Spinal cord (tissue), 10 donors: Measurements from ENCODE around the gene IRAK2. TPM values are rescaled to one million over a fixed set of nuclear protein-coding genes. Genes with fewer than 3 reads are reported as not detected.

ENCODE experiments used
- DNase-seq, 6 donors: peaks; one replicate each; pipeline versions ENCODE4 v3.0.0 to v3.0.0-alpha.2; 2013 to 2015; ENCODE audit warnings: low spot score in 6 of 6, low read depth in 4 of 6
- H3K27ac ChIP-seq: one replicate; pipeline ENCODE4 v1.5.1; 2013; ENCODE audit warnings: low read depth, low read length, control low read depth
- H3K27me3 ChIP-seq: one replicate; pipeline ENCODE4 v1.6.1; 2013; ENCODE audit warnings: low read length; ENCODE audit not compliant: control insufficient read depth, insufficient read depth
- H3K36me3 ChIP-seq: one replicate; pipeline ENCODE4 v1.6.1; 2013; ENCODE audit warnings: low read length; ENCODE audit not compliant: control insufficient read depth, insufficient read depth
- H3K4me1 ChIP-seq: one replicate; pipeline ENCODE4 v1.6.1; 2013; ENCODE audit warnings: low read length; ENCODE audit not compliant: control insufficient read depth, insufficient read depth
- H3K4me3 ChIP-seq: one replicate; pipeline ENCODE4 v1.5.1; 2013; ENCODE audit warnings: low read depth, low read length, control low read depth
- H3K9me3 ChIP-seq: one replicate; pipeline ENCODE4 v1.6.1; 2013; ENCODE audit warnings: low read length; ENCODE audit not compliant: control insufficient read depth, insufficient read depth
- WGBS: methylation state at CpG from one replicate; pipeline ENCODE4 v1.1.5; 2013; ENCODE audit warnings: missing lambda C conversion rate; ENCODE audit not compliant: insufficient coverage; 5-methylcytosine and 5-hydroxymethylcytosine counted together
- polyA plus RNA-seq, 2 donors: library from polyadenylated mRNA; unstranded; fragments of 120-200 nt; gene quantifications; one replicate each; pipeline ENCODE4 v1.2.1, GENCODE V29; 2013; ENCODE audit not compliant: insufficient read length in 2 of 2
- total RNA-seq, 2 donors: library from RNA; depleted of rRNA in 1 of 2; stranded (reverse); fragments of 120-200 nt in 1 of 2; fragments of >200 nt in 1 of 2; gene quantifications; one replicate each; pipeline versions ENCODE4 v1.2.3 to v1.2.4, GENCODE V29; 2013 to 2014
- donor health status: healthy.

IRAK2 gene
- total and polyA plus RNA-seq, 4 donors, result 2.6 to 6.1 (median 5.0) TPM

GRCh38 chr3:10247679-10248183 is 83.0 kb downstream of the IRAK2 start:
- Histone ChIP-seq H3K4me1 (peaks cover 17% of the 10 kb centered on the region), H3K27me3 (no peaks in the 10 kb centered on the region), H3K36me3 (peaks cover 13% of the 10 kb centered on the region), H3K27ac (peak overlapping the region; percentile 70), H3K9me3 (no peaks in the 10 kb centered on the region), H3K4me3 (peak overlapping the region; percentile 47)
- DNase-seq, result no peak
- WGBS, result 27% methylated on average over 4 of the region's 14 CpGs

GRCh38 chr3:10248184-10248983 is 83.7 kb downstream of the IRAK2 start, which contains the start of gene TATDN2:
Gene TATDN2 (plus strand): TSS chr3:10248459. CDS start chr3:10249201, 742 bp downstream.
- H3K27me3 ChIP-seq, result no peaks in the 10 kb centered on the region
- peak within 1 kb of the TSS; percentile 70 for H3K27ac ChIP-seq
- WGBS, result 0% methylated on average over 80 of the region's 80 CpGs
- H3K36me3 ChIP-seq, result peaks cover 16% of the 10 kb centered on the region
- H3K9me3 ChIP-seq, result no peaks in the 10 kb centered on the region
- peaks cover 17% of the 10 kb centered on the region for H3K4me1 ChIP-seq
- peak; percentile 86 to 99 (median 91) for DNase-seq
- H3K4me3 ChIP-seq, result peak within 1 kb of the TSS; percentile 78

- peaks cover 17% of the 10 kb centered on the region for H3K4me1 ChIP-seq
- DNase-seq, result peak in 2 of 6 donors; percentile 17 to 38
Observed at GRCh38 chr3:10248984-10249748, 84.4 kb downstream of the IRAK2 start.

GRCh38 chr3:10249833-10250232 is 85.1 kb downstream of the IRAK2 start:
- Histone ChIP-seq H3K9me3 (no peaks in the 10 kb centered on the region), H3K4me3 (peak overlapping the region; percentile 78), H3K4me1 (peaks cover 17% of the 10 kb centered on the region), H3K27me3 (no peaks in the 10 kb centered on the region), H3K36me3 (peaks cover 26% of the 10 kb centered on the region), H3K27ac (no peak overlapping the region)
- DNase-seq, result no peak
- no CpG with 5 or more reads among the region's 3 CpGs for whole genome bisulfite sequencing

More at GRCh38 chr3:10248984-10249748, 84.4 kb downstream of the IRAK2 start:
- peak overlapping the region; percentile 52 for H3K27ac ChIP-seq
- peak overlapping the region; percentile 78 for H3K4me3 ChIP-seq
- WGBS, result 2% methylated on average over 28 of the region's 32 CpGs
- H3K9me3 ChIP-seq, result no peaks in the 10 kb centered on the region
- peaks cover 22% of the 10 kb centered on the region for H3K36me3 ChIP-seq
- H3K27me3 ChIP-seq, result no peaks in the 10 kb centered on the region

GRCh38 chr3:10251006-10251405 is 86.3 kb downstream of the IRAK2 start:
- H3K27me3 ChIP-seq, result no peaks in the 10 kb centered on the region
- WGBS, result 93% methylated on average over 2 of the region's 3 CpGs
- no peak overlapping the region for H3K4me3 ChIP-seq
- DNase-seq, result no peak
- H3K36me3 ChIP-seq, result peaks cover 35% of the 10 kb centered on the region
- H3K9me3 ChIP-seq, result no peaks in the 10 kb centered on the region
- H3K27ac ChIP-seq, result no peak overlapping the region
- peaks cover 17% of the 10 kb centered on the region for H3K4me1 ChIP-seq

GRCh38 chr3:10253731-10254130 is 89.0 kb downstream of the IRAK2 start:
- no peak overlapping the region for H3K4me3 ChIP-seq
- no peaks in the 10 kb centered on the region for H3K9me3 ChIP-seq
- H3K36me3 ChIP-seq, result peaks cover 43% of the 10 kb centered on the region
- H3K27me3 ChIP-seq, result no peaks in the 10 kb centered on the region
- peaks cover 12% of the 10 kb centered on the region for H3K4me1 ChIP-seq
- WGBS, result 97% methylated on average over 3 of the region's 3 CpGs
- no peak overlapping the region for H3K27ac ChIP-seq
- no peak for DNase-seq

- H3K36me3 ChIP-seq, result peaks cover 48% of the 10 kb centered on the region
- no peaks in the 10 kb centered on the region for H3K27me3 ChIP-seq
- no peak overlapping the region for H3K4me3 ChIP-seq
- no peak overlapping the region for H3K27ac ChIP-seq
- 87% methylated on average over 3 of the region's 7 CpGs for WGBS
- no peak for DNase-seq
- no peaks in the 10 kb centered on the region for H3K9me3 ChIP-seq
- H3K4me1 ChIP-seq, result peaks cover 3% of the 10 kb centered on the region
Observed at GRCh38 chr3:10255835-10256234, 91.1 kb downstream of the IRAK2 start.

GRCh38 chr3:10259036-10259435 is 94.3 kb downstream of the IRAK2 start:
- Histone ChIP-seq H3K4me1 (peaks cover 4% of the 10 kb centered on the region), H3K27ac (no peak overlapping the region), H3K27me3 (no peaks in the 10 kb centered on the region), H3K4me3 (no peak overlapping the region), H3K36me3 (peaks cover 59% of the 10 kb centered on the region), H3K9me3 (no peaks in the 10 kb centered on the region)
- DNase-seq, result no peak
- 80% methylated on average over 7 of the region's 7 CpGs for WGBS

GRCh38 chr3:10259798-10260197 is 95.1 kb downstream of the IRAK2 start:
- H3K9me3 ChIP-seq, result no peaks in the 10 kb centered on the region
- no peaks in the 10 kb centered on the region for H3K27me3 ChIP-seq
- no peak overlapping the region for H3K4me3 ChIP-seq
- H3K4me1 ChIP-seq, result peaks cover 5% of the 10 kb centered on the region
- no peak for DNase-seq
- H3K36me3 ChIP-seq, result peaks cover 56% of the 10 kb centered on the region
- 92% methylated on average over 3 of the region's 4 CpGs for WGBS
- no peak overlapping the region for H3K27ac ChIP-seq
